Activated CD4-positive, alpha-beta T cell treated with anti-CD3 and anti-CD28 coated beads, Interleukin-2, amount 50 U/mL, for 48 hours (primary cell): Measurements from ENCODE around the gene SYS1.

Source experiments
- DNase-seq, 2 experiments: peaks; one replicate each; pipeline ENCODE4 v3.0.0-alpha.2; 2020

Gene SYS1

DNA sequence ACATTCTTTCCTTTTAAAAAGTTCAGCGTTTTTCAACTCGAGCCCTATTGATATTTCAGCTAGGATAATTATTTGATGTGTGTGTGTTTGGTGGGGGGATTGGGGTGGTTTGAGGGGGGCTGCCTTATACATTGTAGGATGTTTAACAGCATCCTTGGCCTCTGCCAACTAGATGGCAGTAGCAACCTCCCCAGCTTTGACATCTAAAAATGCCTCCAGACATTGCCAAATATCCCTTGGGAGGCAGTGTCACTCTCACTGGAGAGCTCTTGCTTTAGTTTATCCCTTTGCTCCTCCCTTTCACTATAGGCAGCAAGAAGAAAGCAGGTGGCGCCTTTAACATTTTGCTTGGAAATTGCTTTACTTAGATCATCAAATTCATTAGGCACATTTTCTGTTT is 29.8 kb downstream of the SYS1 start:
- no peak for DNase-seq

DNA sequence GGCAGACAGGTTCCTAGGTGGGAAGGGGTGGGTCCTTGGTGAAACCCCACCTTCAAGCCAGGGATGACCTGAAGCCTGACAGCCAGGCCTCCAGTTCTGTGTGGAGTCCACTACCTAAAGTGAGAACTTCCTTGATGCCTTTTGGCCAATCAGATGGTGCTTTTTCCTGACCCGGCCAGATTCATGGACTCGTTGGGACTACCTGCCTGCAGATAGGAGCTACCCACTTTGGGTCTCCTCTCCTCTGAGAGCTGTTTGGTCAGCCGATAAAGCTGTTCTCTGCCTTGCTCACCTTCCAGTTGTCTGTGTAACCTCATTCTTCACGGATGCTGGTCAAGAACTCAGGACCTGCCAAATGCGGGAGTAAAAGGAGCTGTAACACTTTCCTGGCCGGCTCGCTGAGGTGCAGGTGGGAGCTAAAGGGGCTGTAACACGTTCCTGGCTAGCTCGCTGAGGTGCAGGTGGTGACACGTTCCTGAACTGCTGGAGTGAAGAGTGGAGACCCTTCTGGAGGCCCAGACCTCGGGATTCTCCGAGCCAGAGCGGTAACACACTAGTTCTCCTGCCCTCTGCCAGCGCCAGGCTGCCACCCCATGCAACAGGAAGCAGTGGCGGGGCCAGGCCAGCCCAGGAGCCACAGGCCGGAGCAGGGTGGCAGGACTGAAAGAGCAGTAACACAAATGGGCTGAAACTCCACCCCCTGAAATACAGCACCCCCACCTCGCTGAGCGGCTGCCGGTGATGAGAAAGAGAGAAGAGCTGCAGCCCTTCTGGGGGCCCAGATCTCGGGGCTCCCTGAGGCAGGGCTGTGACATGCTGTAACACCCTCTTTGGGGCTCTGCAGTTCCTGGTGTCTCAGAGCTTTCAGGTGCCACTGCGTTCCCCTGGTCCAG is 31.5 kb downstream of the SYS1 start:
- no peak for DNase-seq

DNA sequence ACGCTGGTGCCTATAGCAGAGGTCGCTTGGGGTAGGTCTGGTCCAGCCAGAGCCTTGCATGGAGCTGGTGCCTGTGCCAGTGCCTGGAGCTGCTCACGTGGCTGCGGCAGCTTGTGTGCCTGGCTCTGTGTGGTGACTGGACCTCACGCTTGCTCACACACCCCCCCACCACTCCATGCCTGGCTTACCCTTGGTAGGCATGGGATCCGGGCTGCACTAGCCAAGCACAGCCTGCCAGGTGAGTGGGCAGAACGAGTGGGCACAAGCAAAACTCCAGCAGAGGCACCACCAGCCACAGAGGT is 32.1 kb downstream of the SYS1 start:
- DNase-seq, result no peak

GRCh38 chr20:45399018-45399417 is 36.1 kb downstream of the SYS1 start:
- DNase-seq, result no peak

DNA sequence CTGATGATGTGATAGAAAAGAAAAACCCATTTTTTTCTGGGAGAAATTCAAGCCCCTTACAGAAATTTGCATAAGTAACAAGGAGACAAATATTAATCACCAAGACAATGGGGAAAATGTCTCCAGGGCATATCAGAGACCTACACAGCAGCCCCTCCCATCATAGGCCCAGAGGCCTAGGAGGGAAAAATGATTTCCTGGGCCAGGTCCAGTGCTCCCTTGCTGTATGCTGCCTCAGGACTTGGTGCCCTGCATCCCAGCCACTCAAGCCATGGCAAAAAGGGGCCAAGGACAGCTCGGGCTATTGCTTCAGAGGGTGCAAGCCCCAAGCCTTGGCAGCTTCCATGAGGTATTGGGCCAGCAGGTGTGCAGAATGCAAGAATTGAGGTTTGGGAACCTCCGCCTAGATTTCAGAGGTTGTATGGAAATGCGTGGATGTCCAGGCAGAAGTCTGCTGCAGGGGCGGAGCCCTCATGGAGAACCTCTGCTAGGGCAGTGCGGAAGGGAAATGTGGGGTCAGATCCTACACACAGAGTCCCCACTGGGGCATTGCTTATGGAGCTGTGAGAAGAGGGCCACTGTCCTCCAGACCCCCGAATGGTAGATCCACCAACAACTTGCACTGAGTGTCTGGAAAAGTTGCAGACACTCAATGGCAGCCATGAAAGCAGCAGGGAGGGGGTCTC is 37.5 kb downstream of the SYS1 start:
- DNase-seq, result no peak

- no peak for DNase-seq
Observed at GRCh38 chr20:45402946-45403345, 40.0 kb downstream of the SYS1 start.

GRCh38 chr20:45404438-45404837 is 41.5 kb downstream of the SYS1 start:
- no peak for DNase-seq

GRCh38 chr20:45405571-45406259 is 42.8 kb downstream of the SYS1 start:
- DNase-seq, result peak in 1 of 2 experiments; percentile 11

- DNase-seq, result peak; percentile 54 to 60
Observed at GRCh38 chr20:45406260-45407066, 43.5 kb downstream of the SYS1 start.

DNA sequence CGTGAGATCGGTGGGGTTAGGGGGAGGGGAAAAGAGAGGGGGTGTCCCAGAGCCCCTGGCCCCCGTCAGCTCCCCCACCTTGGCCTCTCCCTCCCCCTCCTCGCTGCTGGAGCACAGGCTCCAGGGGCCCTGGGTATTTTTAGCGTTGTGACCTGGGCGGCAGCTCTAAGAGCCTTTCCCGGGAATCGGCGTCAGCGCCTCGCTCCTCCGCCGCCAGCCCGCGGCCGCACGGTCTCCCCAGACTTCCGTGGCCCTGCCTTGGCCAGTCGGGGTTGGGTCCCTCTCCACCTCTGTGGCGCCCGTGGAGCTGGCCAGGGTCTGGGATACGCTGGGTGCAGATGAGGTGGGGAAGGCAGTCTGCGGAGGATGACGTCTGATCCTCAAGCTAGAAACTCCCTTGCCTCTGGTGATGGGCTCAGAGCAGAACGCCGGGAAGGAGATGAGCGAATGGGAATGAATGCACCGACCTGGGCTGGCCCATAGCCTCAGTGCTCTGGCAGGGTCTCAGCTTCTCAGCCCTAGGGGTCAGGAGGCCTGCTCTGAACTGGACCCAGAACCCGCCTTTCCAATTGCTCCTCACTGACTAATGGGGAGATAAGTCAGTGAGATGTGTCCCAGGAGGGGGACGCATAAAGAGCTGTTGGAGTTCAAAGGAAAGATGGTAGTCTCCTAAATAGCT is 44.2 kb downstream of the SYS1 start:
- peak in 1 of 2 experiments; percentile 20 for DNase-seq

- peak in 1 of 2 experiments; percentile 15 for DNase-seq
Observed at GRCh38 chr20:45407783-45408645, 45.1 kb downstream of the SYS1 start, which contains the start of gene DBNDD2. Gene DBNDD2 (plus strand): TSS chr20:45408289. CDS start chr20:45408468, 179 bp downstream.

- DNase-seq, result no peak
Observed at GRCh38 chr20:45408646-45409213, 45.8 kb downstream of the SYS1 start.

DNA sequence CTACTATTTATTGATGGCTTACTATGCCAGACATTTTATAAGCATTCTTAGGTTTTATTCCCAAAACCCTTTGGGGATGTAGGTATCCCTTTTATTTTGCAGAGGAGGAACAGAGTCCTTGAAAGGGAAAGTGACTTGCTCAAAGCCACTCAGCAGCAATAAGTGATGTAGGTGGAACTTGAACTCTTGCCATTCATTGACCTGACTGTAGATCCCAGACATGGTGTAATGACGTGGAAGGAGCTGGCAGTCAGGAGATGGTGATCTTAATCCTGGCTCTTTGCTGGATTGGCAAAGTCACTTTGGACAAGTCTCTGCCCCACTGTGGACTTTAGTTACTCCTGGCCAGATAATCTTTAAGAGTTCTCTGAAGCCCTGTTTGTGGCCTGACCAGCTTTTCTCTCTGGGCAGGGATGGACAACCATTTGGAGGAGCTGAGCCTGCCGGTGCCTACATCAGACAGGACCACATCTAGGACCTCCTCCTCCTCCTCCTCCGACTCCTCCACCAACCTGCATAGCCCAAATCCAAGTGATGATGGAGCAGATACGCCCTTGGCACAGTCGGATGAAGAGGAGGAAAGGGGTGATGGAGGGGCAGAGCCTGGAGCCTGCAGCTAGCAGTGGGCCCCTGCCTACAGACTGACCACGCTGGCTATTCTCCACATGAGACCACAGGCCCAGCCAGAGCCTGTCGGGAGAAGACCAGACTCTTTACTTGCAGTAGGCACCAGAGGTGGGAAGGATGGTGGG is 46.7 kb downstream of the SYS1 start:
- no peak for DNase-seq

GRCh38 chr20:45410887-45411286 is 47.9 kb downstream of the SYS1 start:
- DNase-seq, result no peak

DNA sequence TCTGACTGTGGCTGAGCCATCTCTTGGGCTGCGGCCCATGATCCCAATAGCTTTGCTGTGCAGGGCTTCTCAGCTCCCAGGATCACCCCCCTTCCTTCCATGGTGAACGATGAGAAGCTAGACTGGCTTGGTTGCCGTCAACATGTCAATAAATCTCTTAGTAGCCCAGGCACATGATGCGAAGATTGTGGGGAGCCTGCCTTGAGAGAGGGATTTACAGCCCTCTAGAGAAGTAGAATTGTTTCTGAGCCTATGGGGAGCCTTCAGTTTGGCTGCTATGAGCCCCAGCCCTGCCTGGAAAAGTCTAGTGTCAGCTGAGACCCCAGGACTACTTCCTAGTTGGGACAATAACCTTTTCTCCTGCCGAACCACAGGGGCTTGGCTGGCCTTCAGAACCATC is 49.7 kb downstream of the SYS1 start:
- DNase-seq, result no peak

DNA sequence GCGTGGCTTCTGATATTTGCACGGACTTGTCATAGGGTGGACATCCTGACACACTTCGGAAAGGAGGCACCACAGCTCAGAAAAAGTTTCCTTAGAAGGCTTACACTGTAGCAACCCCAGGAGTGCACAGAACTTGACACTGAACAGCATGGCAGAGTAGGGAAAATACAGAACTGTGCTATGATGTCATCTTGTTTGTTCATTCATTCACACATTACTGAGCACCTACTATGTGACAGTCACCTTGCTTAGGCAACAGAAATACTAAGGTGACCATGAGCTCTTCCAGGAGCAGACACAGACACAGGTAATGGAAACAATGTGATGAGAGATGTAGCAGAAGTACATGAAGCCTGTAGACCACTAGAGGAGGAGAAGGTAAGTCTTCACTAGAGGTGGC is 50.5 kb downstream of the SYS1 start:
- no peak for DNase-seq

DNA sequence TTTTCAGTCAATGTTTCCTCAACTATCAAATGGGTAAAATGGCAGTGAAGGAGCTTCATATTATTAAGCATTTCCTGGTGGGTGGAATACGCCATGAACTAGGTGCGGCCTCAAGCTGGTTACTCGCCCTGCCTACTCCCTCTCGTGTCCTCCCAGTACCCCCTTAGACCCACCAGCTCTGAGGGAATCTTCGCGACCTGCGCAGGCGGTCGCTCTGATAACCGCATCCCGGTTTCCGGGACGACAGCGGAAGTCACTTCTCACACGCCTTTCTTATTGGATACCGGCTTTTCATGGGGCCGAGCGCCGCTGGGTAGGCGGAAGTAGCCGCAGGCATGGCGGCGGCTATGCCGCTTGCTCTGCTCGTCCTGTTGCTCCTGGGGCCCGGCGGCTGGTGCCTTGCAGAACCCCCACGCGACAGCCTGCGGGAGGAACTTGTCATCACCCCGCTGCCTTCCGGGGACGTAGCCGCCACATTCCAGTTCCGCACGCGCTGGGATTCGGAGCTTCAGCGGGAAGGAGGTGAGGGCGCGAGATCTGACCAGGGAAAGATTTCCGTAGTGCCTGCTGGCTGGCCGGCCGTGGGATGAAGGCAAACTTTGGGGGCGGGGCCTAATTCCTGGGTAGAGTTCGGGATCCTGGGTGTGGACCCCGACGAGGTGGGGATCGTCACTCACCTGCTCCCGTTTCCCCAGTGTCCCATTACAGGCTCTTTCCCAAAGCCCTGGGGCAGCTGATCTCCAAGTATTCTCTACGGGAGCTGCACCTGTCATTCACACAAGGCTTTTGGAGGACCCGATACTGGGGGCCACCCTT is 53.1 kb downstream of the SYS1 start, which contains the start of gene PIGT:
Gene PIGT, plus strand, starts transcription at position 320 of the 816 bp plus-strand sequence. Its CDS starts 16 bp downstream, at position 336.
- peak; percentile 81 to 88 for DNase-seq

DNA sequence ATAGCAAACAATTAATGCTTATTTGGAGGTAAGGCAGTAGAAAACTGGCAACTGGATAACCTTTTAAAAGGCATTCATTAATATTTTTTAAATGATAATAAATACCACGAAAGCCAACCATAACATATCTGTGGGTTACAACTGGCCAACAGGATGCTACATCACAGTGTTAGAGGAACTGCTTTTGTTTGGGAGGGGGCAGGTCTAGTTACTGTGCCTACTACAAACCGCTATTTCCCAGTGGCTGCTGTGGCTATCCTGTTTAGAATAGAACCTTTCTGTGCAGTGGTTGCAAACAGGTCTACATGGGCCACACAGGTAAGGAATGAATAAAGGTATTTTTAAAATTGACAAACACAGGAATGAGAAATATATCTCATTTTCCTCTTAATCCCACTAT is 54.0 kb downstream of the SYS1 start:
- DNase-seq, result no peak
